Activated CD8-positive, alpha-beta memory T cell treated with anti-CD3 and anti-CD28 coated beads for 24 hours (primary cell): Measurements from ENCODE around the gene CHI3L2.

Experiments
- DNase-seq: peaks from one replicate; pipeline ENCODE4 v3.0.0-alpha.2; 2020

CHI3L2 gene

GRCh38 chr1:111221633-111222291 lies 5.8 kb upstream of the CHI3L2 start:
- DNase-seq = peak; percentile 81

- DNase-seq = peak; percentile 92
These were observed 5.0 kb upstream of the CHI3L2 start for GRCh38 chr1:111222308-111223125.

GRCh38 chr1:111223126-111223685 lies 4.3 kb upstream of the CHI3L2 start:
- no peak for DNase-seq

- no peak for DNase-seq
These were observed 2.4 kb upstream of the CHI3L2 start for GRCh38 chr1:111225091-111225490.

- DNase-seq = no peak
These were observed 1.7 kb upstream of the CHI3L2 start for GRCh38 chr1:111225717-111226400.

GRCh38 chr1:111227851-111228747 lies 586 bp downstream of the CHI3L2 start:
- DNase-seq = no peak

- DNase-seq = no peak
These were observed 1.2 kb downstream of the CHI3L2 start for GRCh38 chr1:111228748-111229126.

- no peak for DNase-seq
These were observed 4.6 kb downstream of the CHI3L2 start for GRCh38 chr1:111232134-111232533.

- no peak for DNase-seq
These were observed 6.7 kb downstream of the CHI3L2 start for GRCh38 chr1:111234258-111234657.

- DNase-seq = no peak
These were observed 7.4 kb downstream of the CHI3L2 start for GRCh38 chr1:111234866-111235265.

- DNase-seq = no peak
These were observed 8.9 kb downstream of the CHI3L2 start for GRCh38 chr1:111236379-111236778.

GRCh38 chr1:111236806-111237205 lies 9.3 kb downstream of the CHI3L2 start:
- DNase-seq = no peak

GRCh38 chr1:111238056-111238795 lies 10.7 kb downstream of the CHI3L2 start:
- no peak for DNase-seq

GRCh38 chr1:111241797-111242196 lies 14.3 kb downstream of the CHI3L2 start:
- DNase-seq = no peak

GRCh38 chr1:111242805-111243523 lies 15.5 kb downstream of the CHI3L2 start:
- DNase-seq = no peak

GRCh38 chr1:111247125-111247838 lies 19.8 kb downstream of the CHI3L2 start:
- DNase-seq = no peak

- no peak for DNase-seq
These were observed 22.4 kb downstream of the CHI3L2 start for GRCh38 chr1:111249960-111250359.

GRCh38 chr1:111251570-111251969 lies 24.1 kb downstream of the CHI3L2 start:
- DNase-seq = no peak

GRCh38 chr1:111252786-111253185 lies 25.3 kb downstream of the CHI3L2 start:
- DNase-seq = no peak

GRCh38 chr1:111253876-111254275 lies 26.4 kb downstream of the CHI3L2 start:
- DNase-seq = no peak
